GM12872 (cell line): ENCODE results near the gene TMEM242.

Source experiments
- TF ChIP-seq, protein P1 (sequence below): IDR thresholded peaks from 3 replicates; pipeline ENCODE4 v1.5.1; 2011; ENCODE audit warnings: low read depth, mild to moderate bottlenecking, low read length, moderate library complexity; ENCODE audit not compliant: insufficient read depth

The TMEM242 gene

DNA sequence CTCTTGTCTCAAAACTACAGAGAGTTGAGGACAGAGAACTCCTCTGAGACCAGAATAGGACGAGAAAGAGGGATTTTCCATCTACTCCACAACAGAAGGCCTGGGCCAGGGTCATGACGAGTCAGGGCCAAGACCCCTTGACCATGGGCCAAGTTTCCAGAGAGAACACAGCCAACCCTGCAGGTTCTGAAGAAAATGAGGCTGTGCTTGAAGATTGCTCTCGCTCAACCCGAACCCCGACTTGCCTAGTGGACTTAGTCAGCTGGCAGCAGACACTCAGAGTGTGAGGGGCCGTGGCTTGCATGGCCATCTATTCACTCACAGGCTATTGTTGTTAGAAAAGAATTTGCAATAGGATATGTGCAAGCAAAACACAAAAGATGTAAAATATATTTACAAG lies 54.5 kb downstream of the TMEM242 start:
- TF ChIP-seq, protein P1, sequence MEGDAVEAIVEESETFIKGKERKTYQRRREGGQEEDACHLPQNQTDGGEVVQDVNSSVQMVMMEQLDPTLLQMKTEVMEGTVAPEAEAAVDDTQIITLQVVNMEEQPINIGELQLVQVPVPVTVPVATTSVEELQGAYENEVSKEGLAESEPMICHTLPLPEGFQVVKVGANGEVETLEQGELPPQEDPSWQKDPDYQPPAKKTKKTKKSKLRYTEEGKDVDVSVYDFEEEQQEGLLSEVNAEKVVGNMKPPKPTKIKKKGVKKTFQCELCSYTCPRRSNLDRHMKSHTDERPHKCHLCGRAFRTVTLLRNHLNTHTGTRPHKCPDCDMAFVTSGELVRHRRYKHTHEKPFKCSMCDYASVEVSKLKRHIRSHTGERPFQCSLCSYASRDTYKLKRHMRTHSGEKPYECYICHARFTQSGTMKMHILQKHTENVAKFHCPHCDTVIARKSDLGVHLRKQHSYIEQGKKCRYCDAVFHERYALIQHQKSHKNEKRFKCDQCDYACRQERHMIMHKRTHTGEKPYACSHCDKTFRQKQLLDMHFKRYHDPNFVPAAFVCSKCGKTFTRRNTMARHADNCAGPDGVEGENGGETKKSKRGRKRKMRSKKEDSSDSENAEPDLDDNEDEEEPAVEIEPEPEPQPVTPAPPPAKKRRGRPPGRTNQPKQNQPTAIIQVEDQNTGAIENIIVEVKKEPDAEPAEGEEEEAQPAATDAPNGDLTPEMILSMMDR: no peak

DNA sequence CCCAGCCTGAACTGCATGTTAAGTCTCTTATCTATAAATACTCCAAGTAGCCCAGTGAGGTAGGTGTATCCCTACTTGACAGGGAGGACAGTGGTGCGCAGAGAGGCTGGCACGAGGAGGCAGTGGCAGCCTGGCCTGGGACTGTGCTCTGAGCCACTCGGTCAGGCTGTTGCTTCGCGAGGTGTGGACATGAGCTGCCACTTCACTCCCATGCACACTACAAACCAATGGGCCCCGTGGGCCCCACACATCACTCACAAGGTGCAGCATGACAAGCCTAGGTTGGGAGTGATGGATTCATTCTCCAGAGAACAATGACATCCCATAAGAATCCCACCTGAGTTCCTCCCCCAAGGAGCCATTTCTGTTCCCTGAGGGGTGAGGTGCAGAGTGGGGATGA lies 54.9 kb downstream of the TMEM242 start:
- TF ChIP-seq, protein P1: no peak

DNA sequence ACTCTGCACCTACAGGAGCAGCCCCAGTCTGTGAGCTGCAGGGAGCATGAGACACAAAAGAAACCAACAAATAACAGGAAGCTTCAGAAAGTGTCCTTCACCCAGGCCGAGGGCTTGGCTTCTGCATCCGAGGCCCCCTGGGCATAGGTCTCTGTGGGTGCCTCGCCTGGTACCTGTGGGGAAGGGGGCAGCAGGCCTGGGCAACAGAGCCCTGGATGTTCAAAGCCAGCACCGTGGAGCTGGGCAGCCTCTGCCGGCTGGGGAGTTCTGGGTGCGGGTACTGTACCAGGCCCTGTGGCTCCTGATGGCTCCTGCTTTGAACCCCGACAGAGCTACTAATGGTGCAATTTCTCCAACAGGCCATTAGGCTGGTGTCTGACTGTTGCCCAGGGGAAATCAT lies 55.7 kb downstream of the TMEM242 start:
- TF ChIP-seq, protein P1: no peak

DNA sequence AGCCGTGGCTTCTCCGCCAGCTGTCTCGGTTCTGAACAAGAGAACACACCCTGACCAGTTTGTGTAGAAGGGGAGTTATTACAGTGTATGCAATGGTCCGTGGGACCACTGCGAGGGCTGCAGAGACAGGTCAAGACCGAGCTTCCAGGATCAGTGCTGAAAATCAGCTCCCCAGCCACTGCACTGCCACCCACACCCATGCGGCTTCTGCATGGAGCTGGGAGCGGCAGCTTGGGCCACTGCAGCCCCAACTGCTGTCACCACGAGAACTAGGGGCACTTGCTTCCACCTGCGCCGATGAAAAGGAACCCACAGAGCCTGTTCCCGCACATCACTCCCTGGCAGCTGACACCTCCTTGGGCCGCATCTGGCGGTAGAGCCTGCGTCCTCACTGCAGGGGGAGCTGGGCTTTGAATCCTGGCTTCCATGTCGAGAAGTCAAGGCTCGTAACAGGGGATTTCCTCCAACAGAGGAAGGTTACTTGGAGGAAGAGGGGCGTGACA lies 56.2 kb downstream of the TMEM242 start:
- TF ChIP-seq, protein P1: no peak

DNA sequence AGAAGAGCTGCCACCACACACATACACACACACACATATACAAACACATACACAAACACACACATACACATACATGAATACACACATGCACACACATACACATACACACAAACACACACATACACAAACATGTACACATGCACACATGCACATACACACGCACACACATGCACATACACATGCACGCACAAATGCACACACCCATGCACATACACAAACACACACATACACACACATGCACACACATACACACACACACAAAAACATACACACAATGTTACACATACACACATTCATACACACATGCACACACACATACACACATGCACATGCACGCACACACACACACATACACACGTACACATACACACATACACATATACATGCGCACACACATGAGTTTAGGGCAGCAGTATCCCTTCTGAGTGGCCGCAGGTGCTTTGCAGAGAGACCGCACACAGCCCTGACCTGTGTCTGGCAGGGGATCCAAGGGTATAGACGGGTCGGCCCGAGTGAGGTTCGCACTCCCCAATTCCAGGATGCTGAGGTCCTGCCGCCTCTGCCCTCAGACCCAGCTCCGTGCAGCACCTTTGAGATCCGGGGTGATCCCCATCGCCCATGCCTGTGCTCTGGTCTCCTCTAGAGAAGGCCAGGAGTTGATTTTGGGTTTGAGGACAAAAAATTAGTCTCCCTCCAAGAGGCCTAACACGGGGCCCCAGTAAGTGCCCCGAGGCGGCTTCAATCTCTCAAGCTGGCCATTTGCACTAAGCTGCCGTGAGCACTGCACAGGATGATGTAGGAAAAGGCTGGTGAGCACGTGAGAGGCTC lies 56.8 kb downstream of the TMEM242 start:
- TF ChIP-seq, protein P1: no peak

DNA sequence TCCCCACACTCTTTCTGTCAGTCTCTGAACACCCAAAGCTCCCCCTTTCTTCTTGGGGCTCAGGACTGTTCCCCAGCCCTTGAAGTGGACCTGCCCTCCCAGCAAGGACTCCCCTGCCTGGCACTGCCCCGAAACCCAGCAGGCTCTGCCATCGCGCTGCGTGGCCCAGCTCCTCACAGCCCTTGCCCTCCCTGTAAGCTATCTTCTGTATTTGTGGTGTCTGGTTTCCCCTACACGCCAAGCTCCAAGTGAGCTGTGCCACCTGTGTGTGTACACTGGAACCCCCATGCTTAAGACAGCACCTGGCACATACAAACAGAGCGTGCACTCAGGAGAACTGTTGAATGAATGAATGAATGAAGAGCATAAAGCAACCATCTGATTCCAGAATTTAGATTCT lies 57.7 kb downstream of the TMEM242 start:
- TF ChIP-seq, protein P1: no peak

DNA sequence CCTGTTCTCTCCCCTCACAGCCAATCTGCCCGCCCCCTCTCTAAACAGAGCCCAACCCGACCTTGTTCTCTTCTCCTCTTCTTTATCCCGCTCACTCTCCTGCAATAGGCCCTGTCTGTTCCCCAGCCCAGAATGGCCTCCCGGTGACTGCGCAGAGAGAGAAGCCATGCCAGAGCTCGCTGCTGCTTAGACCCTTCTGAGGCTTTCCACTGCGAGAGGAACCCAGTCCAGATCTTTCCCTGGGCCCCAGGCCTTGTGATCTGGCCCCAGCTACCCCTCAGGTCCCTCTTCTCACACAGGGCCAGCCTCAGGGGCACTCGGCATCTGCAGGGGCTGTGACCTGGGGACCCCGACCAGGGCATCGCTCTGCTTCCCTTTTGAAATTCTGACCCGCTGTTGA lies 58.1 kb downstream of the TMEM242 start:
- TF ChIP-seq, protein P1: no peak
